OCI-LY7 (cell line): Measurements from ENCODE around the gene PARD3B. TPM values are rescaled to one million over a fixed set of nuclear protein-coding genes. Genes with fewer than 3 reads are reported as not detected.

Experiments used
- BruUV-seq: library from RNA; stranded (reverse); fragments of 400-500 nt; replicated peaks from 2 replicates; lab custom pipeline; 2021; lab: Mats Ljungman, UMichigan
- CTCF ChIA-PET: fragments of 300-600 bp; sonication (Branson Sonifier 250); formaldehyde crosslinking; loops from one replicate; lab custom pipeline; 2022; ENCODE audit warnings: antibody characterized with exemption; ENCODE audit not compliant: unreplicated experiment; lab: Charles Lee
- POLR2A ChIA-PET: fragments of 300-600 bp; sonication (Branson Sonifier 250); formaldehyde crosslinking; loops from one replicate; lab custom pipeline; 2022; ENCODE audit warnings: antibody characterized with exemption; lab: Charles Lee
- DNase-seq: peaks from one replicate; pipeline ENCODE4 v3.0.0-alpha.2; 2015; ENCODE audit warnings: low spot score
- H2AFZ ChIP-seq: fragments of 200-600 bp; sonication (generic), shearing (Covaris generic); 2 replicates; pipeline ENCODE4 v1.6.1; 2014; ENCODE audit warnings: mild to moderate bottlenecking, antibody characterized with exemption, low read length, moderate library complexity
- H3K27ac ChIP-seq: fragments of 200-600 bp; sonication (generic); 2 replicates; pipeline ENCODE4 v1.5.1; 2014; ENCODE audit warnings: mixed run types, low read depth, mild to moderate bottlenecking, moderate library complexity, low read length, inconsistent platforms; ENCODE audit not compliant: poor library complexity, severe bottlenecking
- H3K36me3 ChIP-seq: fragments of 200-600 bp; sonication (generic); 2 replicates; pipeline ENCODE4 v1.6.1; 2014; ENCODE audit warnings: mild to moderate bottlenecking, antibody characterized with exemption, low read length, moderate library complexity, mixed read lengths; ENCODE audit not compliant: insufficient read depth
- H3K4me1 ChIP-seq: fragments of 200-600 bp; sonication (generic); 2 replicates; pipeline ENCODE4 v1.5.1; 2014; ENCODE audit warnings: mild to moderate bottlenecking, low read length; ENCODE audit not compliant: insufficient read depth, poor library complexity, severe bottlenecking
- H3K4me2 ChIP-seq: fragments of 200-600 bp; sonication (generic); 2 replicates; pipeline ENCODE4 v1.6.1; 2014; ENCODE audit warnings: mild to moderate bottlenecking, low read length
- H3K4me3 ChIP-seq: fragments of 200-600 bp; sonication (generic); 2 replicates; pipeline ENCODE4 v1.5.1; 2014; ENCODE audit warnings: mild to moderate bottlenecking, low read depth, low read length; ENCODE audit not compliant: poor library complexity, severe bottlenecking
- H3K79me2 ChIP-seq: fragments of 200-600 bp; sonication (generic); 2 replicates; pipeline ENCODE4 v1.6.1; 2016; ENCODE audit warnings: low read depth, mild to moderate bottlenecking, low read length, moderate library complexity, mixed read lengths; ENCODE audit not compliant: insufficient read depth
- H3K9me2 ChIP-seq: fragments of 200-600 bp; sonication (generic); 2 replicates; pipeline ENCODE4 v1.6.1; 2016; ENCODE audit warnings: mild to moderate bottlenecking, low read length, mixed read lengths; ENCODE audit not compliant: insufficient read depth
- H3K9me3 ChIP-seq: fragments of 200-600 bp; sonication (generic); 2 replicates; pipeline ENCODE4 v1.6.1; 2014; ENCODE audit warnings: mild to moderate bottlenecking, mixed run types, low read length, mixed read lengths
- H4K20me1 ChIP-seq: fragments of 200-600 bp; sonication (generic); 2 replicates; pipeline ENCODE4 v1.6.1; 2014; ENCODE audit warnings: mild to moderate bottlenecking, antibody characterized with exemption, low read length, moderate library complexity, mixed read lengths; ENCODE audit not compliant: insufficient read depth
- EZH2phosphoT487 ChIP-seq: fragments of 200-600 bp; sonication (generic); IDR thresholded peaks from 2 replicates; pipeline ENCODE4 v1.6.1; 2018; ENCODE audit warnings: low read depth, borderline replicate concordance, mild to moderate bottlenecking, mixed run types, antibody characterized with exemption, low read length, moderate library complexity, mixed read lengths
- intact Hi-C: fragments of 100-400 bp; cut with micrococcal nuclease; formaldehyde crosslinking; loops from one replicate; pipeline ENCODE4 v1.10.0; 2022; ENCODE audit not compliant: unreplicated experiment
- total RNA-seq, 2 experiments: library from RNA; depleted of rRNA in 1 of 2; stranded (reverse); fragments of >200 nt in 1 of 2; shearing (Covaris generic) in 1 of 2; gene quantifications; 2 replicates each; pipeline ENCODE4 v1.2.3, GENCODE V29; 2014 to 2022
- TF ChIP-seq, protein P1 (sequence below): fragments of 200-600 bp; sonication (generic); conservative IDR thresholded peaks from 2 replicates; pipeline ENCODE4 v1.5.1; 2014; ENCODE audit warnings: mild to moderate bottlenecking, antibody characterized with exemption, low read length, moderate library complexity, mixed read lengths

The PARD3B gene
- total RNA-seq, 2 experiments from 2014 or later: not detected

GRCh38 chr2:205451901-205452512, 906.7 kb downstream of the PARD3B start:
- POLR2A ChIA-PET: interaction anchor here (0.5 kb wide), 1 partner anchor 81 kb away, joined by 3 read pairs; no protein-coding TSS in a partner anchor
- CTCF ChIA-PET: no interaction called here
- Histone ChIP-seq H3K79me2 (no peaks in the 10 kb centered on the region), H3K27ac (no peak overlapping the region), H3K4me3 (no peak overlapping the region), H3K36me3 (no peaks in the 10 kb centered on the region), H3K9me3 (no peaks in the 10 kb centered on the region), H3K4me1 (no peaks in the 10 kb centered on the region), H3K9me2 (no peaks in the 10 kb centered on the region), H3K4me2 (no peak overlapping the region), H2AFZ (no peak overlapping the region), H4K20me1 (no peaks in the 10 kb centered on the region)
- BruUV-seq: no TSS peak
- intact Hi-C loops: no loop called here
- DNase-seq: no peak
- no peak for TF ChIP-seq EZH2phosphoT487
- TF ChIP-seq, protein P1, sequence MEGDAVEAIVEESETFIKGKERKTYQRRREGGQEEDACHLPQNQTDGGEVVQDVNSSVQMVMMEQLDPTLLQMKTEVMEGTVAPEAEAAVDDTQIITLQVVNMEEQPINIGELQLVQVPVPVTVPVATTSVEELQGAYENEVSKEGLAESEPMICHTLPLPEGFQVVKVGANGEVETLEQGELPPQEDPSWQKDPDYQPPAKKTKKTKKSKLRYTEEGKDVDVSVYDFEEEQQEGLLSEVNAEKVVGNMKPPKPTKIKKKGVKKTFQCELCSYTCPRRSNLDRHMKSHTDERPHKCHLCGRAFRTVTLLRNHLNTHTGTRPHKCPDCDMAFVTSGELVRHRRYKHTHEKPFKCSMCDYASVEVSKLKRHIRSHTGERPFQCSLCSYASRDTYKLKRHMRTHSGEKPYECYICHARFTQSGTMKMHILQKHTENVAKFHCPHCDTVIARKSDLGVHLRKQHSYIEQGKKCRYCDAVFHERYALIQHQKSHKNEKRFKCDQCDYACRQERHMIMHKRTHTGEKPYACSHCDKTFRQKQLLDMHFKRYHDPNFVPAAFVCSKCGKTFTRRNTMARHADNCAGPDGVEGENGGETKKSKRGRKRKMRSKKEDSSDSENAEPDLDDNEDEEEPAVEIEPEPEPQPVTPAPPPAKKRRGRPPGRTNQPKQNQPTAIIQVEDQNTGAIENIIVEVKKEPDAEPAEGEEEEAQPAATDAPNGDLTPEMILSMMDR: no peak

GRCh38 chr2:205453202-205453601, 907.9 kb downstream of the PARD3B start:
- no peak overlapping the region for H3K4me2 ChIP-seq
- H3K36me3 ChIP-seq: no peaks in the 10 kb centered on the region
- H4K20me1 ChIP-seq: no peaks in the 10 kb centered on the region
- H3K4me3 ChIP-seq: no peak overlapping the region
- intact Hi-C loops: no loop called here
- no peaks in the 10 kb centered on the region for H3K9me2 ChIP-seq
- BruUV-seq: no TSS peak
- POLR2A ChIA-PET: interaction anchor here (0.6 kb wide), 1 partner anchor 115 kb away, joined by 3 read pairs; no protein-coding TSS in a partner anchor
- no peaks in the 10 kb centered on the region for H3K9me3 ChIP-seq
- TF ChIP-seq EZH2phosphoT487: no peak
- H3K4me1 ChIP-seq: no peaks in the 10 kb centered on the region
- DNase-seq: no peak
- no peak overlapping the region for H2AFZ ChIP-seq
- CTCF ChIA-PET: no interaction called here
- H3K79me2 ChIP-seq: no peaks in the 10 kb centered on the region
- H3K27ac ChIP-seq: no peak overlapping the region

DNA sequence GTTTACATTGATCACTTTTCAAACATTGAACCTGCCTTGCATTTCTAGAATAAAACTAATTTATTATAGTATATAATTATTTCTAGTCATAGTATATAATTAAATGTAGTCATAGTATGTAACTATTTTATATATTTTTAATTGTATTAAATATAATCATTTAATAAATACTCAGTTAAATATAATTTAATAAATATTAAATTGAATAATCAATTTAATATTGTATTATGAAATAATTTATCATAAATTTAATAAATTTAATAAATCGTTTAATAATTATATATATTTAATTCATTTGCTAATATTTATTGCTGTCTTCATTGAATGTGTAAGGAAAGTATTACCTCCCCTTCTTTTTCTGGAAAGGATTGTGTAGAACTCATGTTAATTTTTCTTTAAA, 911.4 kb downstream of the PARD3B start:
- Histone ChIP-seq H3K4me1 (no peaks in the 10 kb centered on the region), H3K4me2 (no peak overlapping the region), H2AFZ (no peak overlapping the region), H3K9me2 (no peaks in the 10 kb centered on the region), H4K20me1 (no peaks in the 10 kb centered on the region), H3K4me3 (no peak overlapping the region), H3K27ac (no peak overlapping the region), H3K9me3 (no peaks in the 10 kb centered on the region), H3K36me3 (no peaks in the 10 kb centered on the region), H3K79me2 (no peaks in the 10 kb centered on the region)
- no peak for DNase-seq
- POLR2A ChIA-PET: no interaction called here
- TF ChIP-seq EZH2phosphoT487: no peak
- TF ChIP-seq, protein P1: no peak
- intact Hi-C loops: no loop called here
- BruUV-seq: no TSS peak
- CTCF ChIA-PET: no interaction called here
